Pulmonary artery endothelial cell (primary cell): Measurements from ENCODE around the gene HOXB3. TPM values are rescaled to one million over a fixed set of nuclear protein-coding genes. Genes with fewer than 3 reads are reported as not detected.

Experiments
- DNase-seq: peaks from one replicate; pipeline ENCODE4 v3.0.0-alpha.2; 2011; ENCODE audit warnings: low read depth, low spot score
- total RNA-seq: library from RNA; depleted of rRNA; stranded (reverse); fragments of >200 nt; gene quantifications from 2 replicates; pipeline ENCODE4 v1.2.3, GENCODE V29; 2014

Gene HOXB3
- total RNA-seq, 1 donor from 2014 or later = 6.9 TPM

DNA sequence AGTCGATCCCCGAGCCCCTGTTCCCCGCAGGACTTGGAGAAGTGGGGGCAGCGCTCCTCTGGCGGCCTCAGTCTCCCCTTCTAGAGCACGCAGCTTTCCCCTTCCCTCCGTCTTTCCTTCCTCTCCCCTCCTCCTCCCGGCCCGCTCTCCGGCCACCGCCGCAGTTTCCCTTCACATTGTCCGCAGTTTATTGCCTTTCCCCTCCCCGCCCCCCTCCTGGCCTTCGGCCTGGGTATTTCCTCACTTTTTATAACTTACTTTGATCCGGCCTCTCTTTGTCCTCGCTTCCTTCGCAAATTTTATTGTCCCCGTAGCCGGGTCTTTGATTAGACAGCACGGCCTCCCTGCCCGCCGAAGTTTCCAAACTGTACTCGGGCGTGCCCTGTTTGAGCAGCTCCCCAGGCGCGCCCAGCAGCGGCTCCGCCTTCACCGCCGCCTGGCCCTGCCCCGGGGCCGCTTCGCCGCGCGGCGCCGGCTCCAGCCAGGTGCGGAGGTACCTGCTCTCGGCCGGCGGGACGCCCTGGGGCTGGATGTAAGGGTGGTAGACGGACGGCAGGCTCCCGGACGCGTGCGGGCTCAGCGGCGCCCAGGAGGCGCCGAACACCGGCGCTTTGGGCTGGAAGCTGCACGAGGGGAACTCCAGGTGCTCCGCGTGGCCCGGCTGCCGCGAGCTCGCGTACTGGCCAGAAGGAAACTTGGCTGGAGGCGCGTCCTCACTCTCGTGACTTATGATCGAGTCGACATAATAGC, 35.6 kb upstream of the HOXB3 start:
- no peak for DNase-seq

- no peak for DNase-seq
Observed at GRCh38 chr17:48624544-48625494, 34.8 kb upstream of the HOXB3 start.

DNA sequence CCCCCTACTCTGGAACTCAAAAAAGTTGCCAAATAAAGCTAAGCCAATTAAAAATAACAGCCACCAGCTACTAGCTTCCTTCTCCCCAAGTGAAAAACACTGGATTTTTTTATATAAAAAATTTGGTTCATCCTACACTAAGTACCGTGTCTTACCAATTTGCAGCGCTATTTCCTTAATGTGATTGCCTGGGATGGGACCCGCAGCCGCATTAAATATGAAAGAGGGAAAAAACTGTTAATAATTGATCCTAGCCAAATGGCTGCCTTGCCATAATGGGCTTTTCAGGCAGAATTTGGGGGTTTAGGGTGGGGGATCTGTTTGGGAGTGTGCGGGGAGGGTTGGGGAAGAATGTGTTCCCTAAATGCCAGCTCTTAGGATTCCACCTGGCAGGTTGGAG, 34.1 kb upstream of the HOXB3 start:
- DNase-seq = no peak

DNA sequence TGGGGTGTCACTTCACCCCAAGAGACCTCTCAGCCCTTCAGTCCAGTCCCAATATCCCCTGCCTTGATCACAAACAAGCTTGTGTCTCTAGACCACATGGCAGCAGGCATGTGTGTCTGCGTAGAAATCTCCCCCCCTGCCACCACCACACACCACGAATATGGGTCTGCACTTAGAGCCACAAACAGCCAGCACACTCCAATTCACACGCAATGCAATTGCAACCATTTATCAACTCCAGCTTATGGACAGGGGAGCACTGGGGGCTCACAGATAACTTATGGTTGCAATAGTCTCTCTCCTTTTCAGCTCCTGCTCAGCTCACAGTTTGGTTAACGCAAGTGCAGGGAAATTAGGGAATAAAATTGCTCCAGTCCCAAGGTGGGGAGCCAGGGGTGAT, 33.5 kb upstream of the HOXB3 start:
- DNase-seq = no peak

- no peak for DNase-seq
Observed at GRCh38 chr17:48622857-48623256, 32.8 kb upstream of the HOXB3 start.

DNA sequence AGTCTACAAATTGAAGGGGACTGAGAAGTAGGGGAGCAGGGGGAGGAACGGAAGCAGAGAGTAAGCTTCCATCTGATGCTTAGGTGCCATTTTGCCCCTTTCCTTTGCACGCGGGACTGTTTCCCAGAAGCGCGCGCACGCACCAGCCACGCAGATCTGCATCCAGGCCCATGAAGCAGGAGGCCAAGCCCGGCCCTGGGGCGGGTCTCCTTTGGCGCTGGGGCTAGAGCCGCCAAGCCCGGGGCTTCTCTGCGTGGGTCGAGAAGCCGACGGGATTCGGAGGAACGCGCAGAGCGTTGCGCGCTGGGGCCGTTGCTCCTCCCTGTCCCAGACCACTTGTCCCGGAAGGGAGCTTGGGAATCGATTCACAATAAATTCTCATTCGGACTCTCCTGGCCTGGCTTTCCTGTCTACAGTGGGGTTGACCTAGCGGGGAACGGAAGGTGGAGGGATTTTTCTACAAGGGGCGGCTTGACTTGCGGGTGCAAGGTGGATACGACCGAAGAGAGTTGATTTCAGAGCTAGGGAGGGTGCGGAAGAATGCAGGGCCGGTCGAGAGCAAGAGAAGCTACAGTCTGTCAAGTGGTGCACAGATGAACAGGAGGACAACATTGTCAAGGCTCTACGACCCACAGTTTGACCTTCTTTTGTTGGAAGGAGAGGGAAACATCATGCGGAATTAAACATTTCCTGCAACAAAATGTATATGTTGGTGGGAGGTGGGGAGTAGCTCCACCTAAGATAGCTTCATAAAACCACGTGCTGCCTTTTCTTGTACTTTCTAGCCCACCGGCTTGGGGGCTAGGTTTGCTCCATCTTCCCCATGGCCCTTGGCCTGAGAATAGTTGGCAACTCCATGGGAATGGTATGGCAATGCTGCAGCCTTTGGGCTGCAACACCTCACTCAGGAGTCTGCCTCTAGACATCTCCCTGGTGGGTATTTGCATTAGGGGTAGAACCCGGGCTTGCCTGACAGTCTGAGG, 31.7 kb upstream of the HOXB3 start:
- no peak for DNase-seq

- DNase-seq = no peak
Observed at GRCh38 chr17:48620461-48621139, 30.6 kb upstream of the HOXB3 start.

GRCh38 chr17:48619826-48620449, 29.9 kb upstream of the HOXB3 start:
- no peak for DNase-seq

GRCh38 chr17:48618256-48618896, 28.3 kb upstream of the HOXB3 start:
- DNase-seq = peak; percentile 26

DNA sequence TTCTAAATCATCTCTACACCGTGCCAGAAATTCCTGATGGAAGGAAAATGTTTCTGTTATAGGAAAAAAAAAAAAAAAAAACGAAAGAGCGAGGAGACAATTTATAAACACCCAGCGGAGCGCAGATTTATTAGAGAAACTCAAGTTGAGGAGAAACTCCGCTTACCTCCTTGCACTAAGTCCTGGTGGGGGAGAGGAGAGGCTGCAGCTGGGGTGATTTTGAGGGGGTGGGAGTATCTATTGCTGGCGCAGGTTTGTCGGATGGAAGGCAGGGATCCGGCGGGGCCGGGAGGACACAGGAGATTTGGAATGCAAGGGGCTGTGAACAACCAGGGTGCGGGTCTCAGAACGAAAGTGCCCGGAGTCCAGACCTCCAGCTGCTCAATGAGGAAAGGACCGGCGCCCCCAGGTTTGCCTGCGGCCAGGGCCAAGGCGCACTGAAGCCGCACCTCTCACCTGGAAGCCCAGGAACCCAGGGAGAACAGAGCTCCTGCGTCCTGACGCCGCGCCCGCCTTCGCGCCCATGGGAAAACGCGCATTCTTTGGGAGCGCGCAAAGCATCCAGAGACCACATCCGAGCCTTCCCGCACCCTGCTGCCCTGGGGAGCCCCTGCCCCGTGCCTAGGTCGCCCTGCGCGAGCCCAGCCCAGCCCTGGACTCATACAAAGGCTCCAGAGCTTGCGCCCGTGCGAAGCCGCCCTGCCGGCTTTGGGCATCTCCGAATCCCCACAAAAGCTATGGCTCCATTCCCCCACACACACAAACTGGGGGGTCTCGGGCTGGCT, 27.6 kb upstream of the HOXB3 start:
- DNase-seq = no peak

GRCh38 chr17:48616717-48617470, 26.9 kb upstream of the HOXB3 start:
- DNase-seq = no peak

DNA sequence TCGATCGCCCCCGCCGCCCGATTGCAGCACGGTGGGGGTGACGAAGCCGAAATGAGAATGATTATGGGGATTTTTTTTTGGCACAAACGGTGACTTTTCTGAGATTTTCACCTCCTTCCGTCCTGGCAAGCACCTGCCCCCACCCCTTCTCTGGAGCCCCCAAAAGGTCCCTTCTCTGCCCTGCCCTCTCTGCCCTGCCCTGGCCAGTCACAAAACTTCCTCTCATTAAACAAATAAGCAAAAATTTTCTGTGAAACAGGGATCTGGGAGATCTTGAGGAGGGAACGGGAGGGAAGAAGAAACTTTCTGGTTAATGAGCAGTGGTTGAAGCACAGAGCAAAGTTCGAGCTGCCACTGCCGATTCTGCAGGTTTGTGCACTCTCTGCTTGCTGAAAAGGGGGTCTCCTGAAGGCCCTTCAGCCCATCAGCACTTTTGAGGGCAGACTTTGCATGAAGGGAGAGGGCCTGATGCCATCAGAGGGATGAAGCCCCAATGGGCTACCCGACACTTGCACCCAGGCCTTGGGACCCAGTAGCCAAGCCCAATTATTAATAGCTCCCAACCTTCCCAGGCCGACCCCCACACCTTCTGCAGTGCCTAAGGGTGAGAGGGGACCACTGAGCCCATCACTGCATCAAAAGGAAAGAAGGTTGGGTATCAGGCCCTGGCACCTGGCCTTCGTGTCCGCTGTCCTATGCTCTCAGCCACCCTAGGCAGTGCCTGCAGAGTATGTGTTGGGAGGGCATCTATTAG, 26.1 kb upstream of the HOXB3 start:
- DNase-seq = no peak

DNA sequence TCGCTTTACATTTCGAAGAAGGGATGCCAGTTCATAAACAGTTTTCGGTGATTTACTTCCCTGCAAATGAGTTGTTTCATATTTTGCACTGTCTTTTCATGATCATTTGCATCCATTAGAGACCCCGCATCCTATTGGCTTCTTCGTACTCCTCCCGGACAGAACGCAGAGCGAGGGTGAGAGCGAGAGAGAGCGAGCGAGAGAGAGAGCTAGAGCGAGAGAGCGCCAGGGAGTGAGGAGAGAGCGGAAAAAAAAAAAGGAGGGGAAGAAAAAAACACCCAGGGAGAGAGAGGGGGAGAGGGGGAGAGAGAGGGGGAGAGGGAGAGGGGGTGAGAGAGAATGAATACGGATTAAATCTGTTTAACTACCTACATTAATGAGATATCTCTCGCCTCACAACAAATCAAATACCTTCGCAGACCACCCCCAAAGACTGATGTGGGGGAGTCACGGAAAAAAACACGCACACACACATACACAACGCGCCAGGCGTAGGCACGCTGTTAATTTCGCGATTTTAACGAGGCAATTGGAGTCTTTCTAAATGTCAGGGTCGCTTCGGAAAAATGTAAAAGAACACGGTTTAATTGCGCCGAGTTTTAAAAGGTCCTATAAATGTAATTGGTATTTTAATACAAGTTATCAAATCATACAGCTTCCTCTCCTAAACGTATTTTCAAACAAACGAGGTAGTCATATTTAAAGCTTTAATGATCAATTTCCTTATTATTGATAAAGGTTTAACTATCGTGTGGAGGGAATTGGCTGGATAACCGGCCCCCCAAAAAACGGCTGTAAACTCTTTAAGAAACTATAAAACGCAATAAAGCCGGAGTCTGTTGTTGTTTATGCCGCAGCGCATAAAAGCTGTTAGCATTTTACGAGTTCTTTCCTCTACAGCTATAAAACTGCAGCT, 25.3 kb upstream of the HOXB3 start, which contains the start of gene HOXB8:
TSS of gene HOXB8 (minus strand) at position 246 of the 916 bp plus-strand sequence. CDS start 588 bp downstream, outside the sequence.
- no peak for DNase-seq

- DNase-seq = no peak
Observed at GRCh38 chr17:48613862-48614694, 24.0 kb upstream of the HOXB3 start.
